ENCODE data around the gene FAM98B.

DNA sequence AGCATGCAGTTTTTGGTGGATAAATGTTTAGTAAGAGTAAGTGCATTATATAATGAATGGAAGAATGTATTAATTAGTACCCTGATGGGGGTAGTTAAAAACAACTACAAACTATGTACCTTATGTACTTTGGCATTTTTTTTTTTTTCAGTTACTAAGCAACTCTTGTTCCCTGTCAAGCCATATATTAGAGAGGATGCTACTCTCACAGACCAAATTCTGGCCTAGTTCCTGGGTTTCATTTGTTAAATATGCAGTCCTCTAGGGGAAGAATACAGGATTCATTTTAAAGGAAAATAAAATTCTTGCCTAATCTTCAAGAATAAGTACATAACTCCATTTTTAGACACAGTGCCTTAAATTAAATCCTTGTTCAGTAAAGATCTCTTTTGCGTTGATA, 16.9 kb downstream of the FAM98B start:
- TF ChIP-seq, protein P1, sequence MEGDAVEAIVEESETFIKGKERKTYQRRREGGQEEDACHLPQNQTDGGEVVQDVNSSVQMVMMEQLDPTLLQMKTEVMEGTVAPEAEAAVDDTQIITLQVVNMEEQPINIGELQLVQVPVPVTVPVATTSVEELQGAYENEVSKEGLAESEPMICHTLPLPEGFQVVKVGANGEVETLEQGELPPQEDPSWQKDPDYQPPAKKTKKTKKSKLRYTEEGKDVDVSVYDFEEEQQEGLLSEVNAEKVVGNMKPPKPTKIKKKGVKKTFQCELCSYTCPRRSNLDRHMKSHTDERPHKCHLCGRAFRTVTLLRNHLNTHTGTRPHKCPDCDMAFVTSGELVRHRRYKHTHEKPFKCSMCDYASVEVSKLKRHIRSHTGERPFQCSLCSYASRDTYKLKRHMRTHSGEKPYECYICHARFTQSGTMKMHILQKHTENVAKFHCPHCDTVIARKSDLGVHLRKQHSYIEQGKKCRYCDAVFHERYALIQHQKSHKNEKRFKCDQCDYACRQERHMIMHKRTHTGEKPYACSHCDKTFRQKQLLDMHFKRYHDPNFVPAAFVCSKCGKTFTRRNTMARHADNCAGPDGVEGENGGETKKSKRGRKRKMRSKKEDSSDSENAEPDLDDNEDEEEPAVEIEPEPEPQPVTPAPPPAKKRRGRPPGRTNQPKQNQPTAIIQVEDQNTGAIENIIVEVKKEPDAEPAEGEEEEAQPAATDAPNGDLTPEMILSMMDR (conservative IDR thresholded peaks at IDR 0.05 in 1 of 2, IDR thresholded peaks at IDR 0.05 in 1 of 2; ENCODE audit: low read depth in 1 of 2, low read length in 2 of 2), result no peak
- no peak for TF ChIP-seq EZH2 (IDR thresholded peaks at IDR 0.05; ENCODE audit: low read length, missing control alignments)

All from fibroblast of lung (primary cell).